Stomach smooth muscle (tissue), 2 donors: ENCODE measurements around the gene ASAH2.
"Not testable (repeated sequence)": the region's sequence is repeated elsewhere in the genome, so short reads cannot be mapped to it uniquely, and the experiment has no call there.

Experiments used
- H3K27ac ChIP-seq: one replicate; pipeline ENCODE4 v1.7.0; 2013; ENCODE audit warnings: mild to moderate bottlenecking, low read length, inconsistent platforms
- H3K27me3 ChIP-seq, 2 donors: one replicate each; pipeline ENCODE4 v1.7.0; 2013; ENCODE audit warnings: low read length in 2 of 2; ENCODE audit not compliant: insufficient read depth in 2 of 2, control insufficient read depth in 1 of 2
- H3K36me3 ChIP-seq, 2 donors: one replicate each; pipeline ENCODE4 v1.7.0; 2013; ENCODE audit warnings: low read length in 2 of 2; ENCODE audit not compliant: control insufficient read depth in 2 of 2, insufficient read depth in 2 of 2
- H3K4me1 ChIP-seq: one replicate; pipeline ENCODE4 v1.7.0; 2013; ENCODE audit warnings: low read length; ENCODE audit not compliant: control insufficient read depth, insufficient read depth
- H3K4me3 ChIP-seq, 2 donors: one replicate each; pipeline ENCODE4 v1.7.0; 2013; ENCODE audit warnings: low read length in 2 of 2
- H3K9ac ChIP-seq, 2 donors: one replicate each; pipeline ENCODE4 v1.7.0; 2013; ENCODE audit warnings: low read length in 2 of 2, mild to moderate bottlenecking in 1 of 2
- H3K9me3 ChIP-seq, 2 donors: one replicate each; pipeline ENCODE4 v1.7.0; 2013; ENCODE audit warnings: low read length in 2 of 2; ENCODE audit not compliant: control insufficient read depth in 2 of 2
- donor health status: healthy.
- donor health status: Pancreatic carcinoma.

Gene ASAH2

GRCh38 chr10:50281210-50281966, 30.1 kb upstream of the ASAH2 start:
- H3K4me1 ChIP-seq = no peaks in the 10 kb centered on the region
- H3K9ac ChIP-seq = no peak overlapping the region

GRCh38 chr10:50280049-50280841, 28.9 kb upstream of the ASAH2 start:
- no peaks in the 10 kb centered on the region for H3K36me3 ChIP-seq
- no peaks in the 10 kb centered on the region for H3K27me3 ChIP-seq
- H3K4me1 ChIP-seq = no peaks in the 10 kb centered on the region
- H3K9me3 ChIP-seq = no peaks in the 10 kb centered on the region
- H3K4me3 ChIP-seq = no peak overlapping the region
- no peak overlapping the region for H3K27ac ChIP-seq
- no peak overlapping the region for H3K9ac ChIP-seq

More at GRCh38 chr10:50281210-50281966, 30.1 kb upstream of the ASAH2 start:
- no peaks in the 10 kb centered on the region for H3K36me3 ChIP-seq
- H3K27ac ChIP-seq = no peak overlapping the region
- H3K9me3 ChIP-seq = no peaks in the 10 kb centered on the region
- H3K4me3 ChIP-seq = no peak overlapping the region
- H3K27me3 ChIP-seq = no peaks in the 10 kb centered on the region

DNA sequence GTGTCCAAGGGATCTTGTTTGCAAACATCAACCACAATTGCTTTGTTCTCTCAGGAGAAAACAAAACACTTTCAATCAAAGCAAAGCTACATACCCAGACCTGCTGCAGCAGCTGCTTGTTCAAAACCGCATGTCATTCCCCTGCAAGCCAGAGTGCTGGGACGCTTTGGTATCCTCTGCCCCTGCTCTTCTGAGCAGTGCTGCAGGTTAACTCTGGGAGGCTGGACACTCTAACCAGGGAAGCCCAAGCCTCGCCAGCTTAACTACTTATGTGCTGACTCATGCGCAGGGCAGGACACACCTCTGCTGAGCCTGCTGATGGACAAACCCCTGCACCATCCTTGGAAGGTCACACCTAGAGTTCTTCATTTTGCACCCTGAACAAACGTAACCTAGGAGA, 28.2 kb upstream of the ASAH2 start:
- Histone ChIP-seq H3K27ac (no peak overlapping the region), H3K4me3 (no peak overlapping the region), H3K4me1 (no peaks in the 10 kb centered on the region), H3K27me3 (no peaks in the 10 kb centered on the region), H3K9ac (no peak overlapping the region), H3K9me3 (no peaks in the 10 kb centered on the region), H3K36me3 (no peaks in the 10 kb centered on the region)

DNA sequence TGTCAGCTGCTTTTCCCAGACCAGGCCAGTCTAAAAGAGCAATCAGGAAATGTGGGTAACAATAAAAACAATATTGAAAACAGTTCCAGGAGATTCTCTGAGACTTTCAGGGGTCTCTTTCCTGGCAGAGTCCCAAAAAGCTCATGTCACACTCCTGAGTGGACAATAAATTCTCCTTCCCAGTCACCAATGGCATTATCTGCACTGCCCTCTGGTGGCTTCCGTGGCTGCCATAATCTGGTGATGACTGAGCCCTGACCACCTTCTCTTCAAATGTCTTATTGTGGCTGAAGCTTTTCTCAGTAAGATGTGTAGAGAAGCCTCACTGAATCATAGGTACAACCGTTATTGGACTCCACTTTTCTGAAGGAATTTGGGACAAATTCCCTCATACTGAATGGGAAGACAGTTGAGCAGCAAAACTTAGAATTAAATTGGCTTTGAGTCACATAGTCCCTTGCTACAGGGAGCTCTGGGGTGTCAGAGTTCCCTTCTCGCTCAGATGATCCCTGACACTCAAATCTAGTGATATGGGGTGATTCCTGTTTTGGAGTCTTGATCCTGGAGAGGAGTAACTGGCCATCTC, 24.4 kb upstream of the ASAH2 start:
- Histone ChIP-seq H3K4me1 (no peaks in the 10 kb centered on the region), H3K9ac (no peak overlapping the region), H3K36me3 (no peaks in the 10 kb centered on the region), H3K4me3 (no peak overlapping the region), H3K27ac (no peak overlapping the region), H3K27me3 (no peaks in the 10 kb centered on the region), H3K9me3 (no peaks in the 10 kb centered on the region)

DNA sequence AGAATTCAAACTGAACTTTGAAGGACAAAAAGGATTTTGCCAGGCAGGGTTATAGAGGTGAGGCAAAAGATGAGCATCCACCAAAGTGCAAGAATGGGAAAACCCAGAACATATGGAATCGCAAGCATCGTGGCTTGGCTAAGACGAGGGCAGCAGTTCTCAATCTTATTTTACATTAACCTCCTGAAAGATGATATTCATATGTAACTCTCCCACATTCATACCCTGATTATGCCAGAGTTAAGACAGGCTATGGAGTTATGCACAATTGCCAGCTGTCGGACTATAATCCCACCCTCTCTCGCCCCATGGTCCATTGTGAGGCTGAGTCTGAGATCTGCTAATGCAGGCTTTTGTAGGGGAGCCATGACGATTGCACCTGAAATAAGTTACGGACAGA, 21.2 kb upstream of the ASAH2 start:
- Histone ChIP-seq H3K9me3 (no peaks in the 10 kb centered on the region), H3K4me1 (no peaks in the 10 kb centered on the region), H3K4me3 (no peak overlapping the region), H3K27me3 (no peaks in the 10 kb centered on the region), H3K27ac (no peak overlapping the region), H3K9ac (no peak overlapping the region), H3K36me3 (no peaks in the 10 kb centered on the region)

GRCh38 chr10:50271564-50272250, 20.4 kb upstream of the ASAH2 start:
- H3K9me3 ChIP-seq = no peaks in the 10 kb centered on the region
- H3K9ac ChIP-seq = no peak overlapping the region
- H3K27ac ChIP-seq = no peak overlapping the region
- H3K4me1 ChIP-seq = no peaks in the 10 kb centered on the region
- H3K27me3 ChIP-seq = no peaks in the 10 kb centered on the region
- no peak overlapping the region for H3K4me3 ChIP-seq
- no peaks in the 10 kb centered on the region for H3K36me3 ChIP-seq

- not testable (repeated sequence) for H3K9me3 ChIP-seq, H3K4me3 ChIP-seq, H3K27ac ChIP-seq
These were observed 16.6 kb upstream of the ASAH2 start for GRCh38 chr10:50267877-50268276.

GRCh38 chr10:50262625-50263024, 11.3 kb upstream of the ASAH2 start:
- H3K4me3 ChIP-seq, H3K4me1 ChIP-seq, H3K36me3 ChIP-seq, H3K9ac ChIP-seq, H3K27me3 ChIP-seq, H3K27ac ChIP-seq, H3K9me3 ChIP-seq: not testable (repeated sequence)

More at GRCh38 chr10:50267877-50268276, 16.6 kb upstream of the ASAH2 start:
- H3K9ac ChIP-seq, H3K4me1 ChIP-seq, H3K36me3 ChIP-seq, H3K27me3 ChIP-seq: not testable (repeated sequence)

- Histone ChIP-seq H3K4me3 (no peak overlapping the region), H3K4me1 (no peaks in the 10 kb centered on the region), H3K9me3 (no peaks in the 10 kb centered on the region), H3K27ac (no peak overlapping the region), H3K36me3 (no peaks in the 10 kb centered on the region), H3K9ac (no peak overlapping the region), H3K27me3 (peaks cover 0 to 7% of the 10 kb centered on the region in 2 donors)
These were observed 9.5 kb upstream of the ASAH2 start for GRCh38 chr10:50260791-50261281.

GRCh38 chr10:50254479-50254878, 3.2 kb upstream of the ASAH2 start:
- H3K36me3 ChIP-seq = no peaks in the 10 kb centered on the region
- no peak overlapping the region for H3K27ac ChIP-seq
- peaks cover 0 to 4% of the 10 kb centered on the region in 2 donors for H3K27me3 ChIP-seq
- no peak overlapping the region for H3K4me3 ChIP-seq
- H3K9ac ChIP-seq = no peak overlapping the region
- H3K4me1 ChIP-seq = no peaks in the 10 kb centered on the region
- no peaks in the 10 kb centered on the region for H3K9me3 ChIP-seq
